ENCODE results near the gene SH3BP4.

- TF ChIP-seq CTCF (conservative IDR thresholded peaks at IDR 0.05; ENCODE audit: low read depth, low read length) (no peak), EZH2 (IDR thresholded peaks at IDR 0.05; ENCODE audit: borderline replicate concordance, low read depth, low read length, poor library complexity, severe bottlenecking) (no peak)
These were observed 26.8 kb downstream of the SH3BP4 start for GRCh38 chr2:234978466-234979203.
